Activated naive CD4-positive, alpha-beta T cell treated with anti-CD3 and anti-CD28 coated beads, Interleukin-2, amount 50 U/mL, for 24 hours (primary cell): ENCODE results near the gene GPR137C.

Experiments
- H3K27ac Mint-ChIP-seq: one replicate; pipeline ENCODE4 v1.8.0; 2021; ENCODE audit warnings: mild to moderate bottlenecking, mixed read lengths
- H3K27me3 Mint-ChIP-seq: one replicate; pipeline ENCODE4 v1.8.0; 2021; ENCODE audit warnings: mixed read lengths
- H3K36me3 Mint-ChIP-seq: one replicate; pipeline ENCODE4 v1.8.0; 2021; ENCODE audit warnings: mixed read lengths
- H3K4me1 Mint-ChIP-seq: one replicate; pipeline ENCODE4 v1.8.0; 2021; ENCODE audit warnings: mixed read lengths
- H3K4me3 Mint-ChIP-seq: one replicate; pipeline ENCODE4 v1.8.0; 2021; ENCODE audit warnings: mild to moderate bottlenecking, mixed read lengths
- H3K9me3 Mint-ChIP-seq: one replicate; pipeline ENCODE4 v1.8.0; 2021; ENCODE audit warnings: mixed read lengths

GPR137C gene

DNA sequence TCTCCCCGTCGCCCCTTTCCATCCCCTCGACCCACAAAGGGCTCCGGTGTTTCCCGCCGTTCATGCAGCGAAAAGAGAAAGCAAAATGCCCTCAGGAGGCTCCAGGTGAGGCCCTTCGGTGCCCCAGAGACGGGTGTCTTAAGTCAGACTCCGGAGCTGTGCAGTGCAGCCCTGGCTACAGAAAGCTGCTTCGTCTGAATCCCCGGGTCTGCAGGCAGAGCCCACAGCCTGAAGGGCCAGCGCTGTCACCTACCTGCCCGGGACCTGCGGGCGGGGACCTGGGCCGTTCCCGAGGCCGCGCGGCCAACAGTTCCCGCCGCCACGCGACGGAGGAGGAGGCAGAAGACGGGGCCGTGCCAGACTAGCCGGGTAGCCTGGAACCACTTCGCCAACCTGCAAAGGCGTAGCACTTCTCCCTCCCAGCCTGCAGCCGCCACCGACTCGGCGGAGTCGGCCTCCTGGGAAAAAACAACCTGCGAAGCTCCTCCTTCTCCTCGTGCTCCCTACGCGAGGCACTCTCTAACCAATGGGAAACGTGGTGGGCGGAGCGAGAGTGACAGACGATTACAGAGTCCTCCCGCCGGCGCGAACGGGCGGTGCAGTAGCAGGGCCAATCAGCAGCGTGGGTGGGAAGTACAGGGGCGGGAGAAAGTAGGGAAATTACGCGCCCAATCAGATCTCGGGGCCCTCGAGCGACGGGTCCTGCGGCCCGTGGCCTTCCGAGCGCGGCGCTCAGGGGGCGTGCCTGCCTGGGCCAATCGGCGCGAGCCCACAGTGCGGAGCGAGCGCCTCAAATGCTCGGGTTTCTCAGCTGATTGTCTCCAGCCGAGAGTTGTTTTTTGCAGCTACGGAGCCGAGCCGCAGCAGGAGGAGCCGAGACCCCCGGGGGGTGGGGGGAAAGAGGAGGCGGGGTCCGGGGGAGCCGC lies at the start of gene GPR137C, which contains the start of gene TXNDC16:
Gene GPR137C (plus strand): TSS at position 774 of the 926 bp plus-strand sequence. CDS start 312 bp downstream, outside the sequence.
Gene TXNDC16 (minus strand): TSS at position 443 of the 926 bp plus-strand sequence. CDS start 8,948 bp downstream, outside the sequence.
- Mint-ChIP-seq H3K9me3 (no peaks in the 10 kb centered on the region), H3K27me3 (peaks cover 5% of the 10 kb centered on the region), H3K27ac (peak within 1 kb of the TSS; percentile 85), H3K4me3 (peak within 1 kb of the TSS; percentile 95), H3K36me3 (no peaks in the 10 kb centered on the region), H3K4me1 (peaks cover 32% of the 10 kb centered on the region)

DNA sequence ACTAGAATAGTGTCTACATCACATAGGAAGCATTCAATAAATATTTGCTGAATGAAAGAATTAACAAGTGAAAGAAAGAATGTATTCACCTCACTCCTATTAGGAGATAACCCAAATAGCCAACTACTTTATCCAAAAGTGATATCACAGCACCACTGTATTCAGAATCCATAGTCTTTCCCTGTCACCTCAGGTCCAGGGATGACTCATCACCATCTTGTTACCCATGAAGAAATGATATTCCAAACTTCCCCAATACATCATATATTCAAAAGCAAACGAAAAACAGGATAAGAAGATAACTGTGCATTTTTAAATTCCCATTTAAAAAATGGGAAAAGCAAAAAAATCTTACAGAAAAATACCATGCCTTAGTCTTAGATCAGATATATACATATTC lies 39.4 kb upstream of the GPR137C start:
- Mint-ChIP-seq H3K36me3 (peaks cover 9% of the 10 kb centered on the region), H3K27me3 (no peaks in the 10 kb centered on the region), H3K27ac (no peak overlapping the region), H3K4me3 (no peak overlapping the region), H3K9me3 (no peaks in the 10 kb centered on the region), H3K4me1 (no peaks in the 10 kb centered on the region)

GRCh38 chr14:52514046-52514811 lies 38.4 kb upstream of the GPR137C start:
- Mint-ChIP-seq H3K27ac (no peak overlapping the region), H3K36me3 (peaks cover 5% of the 10 kb centered on the region), H3K4me1 (no peaks in the 10 kb centered on the region), H3K27me3 (no peaks in the 10 kb centered on the region), H3K9me3 (no peaks in the 10 kb centered on the region), H3K4me3 (no peak overlapping the region)

- Mint-ChIP-seq H3K4me3 (no peak overlapping the region), H3K4me1 (no peaks in the 10 kb centered on the region), H3K27me3 (no peaks in the 10 kb centered on the region), H3K9me3 (no peaks in the 10 kb centered on the region), H3K27ac (no peak overlapping the region), H3K36me3 (peaks cover 8% of the 10 kb centered on the region)
These were observed 30.6 kb upstream of the GPR137C start for GRCh38 chr14:52522033-52522432.

DNA sequence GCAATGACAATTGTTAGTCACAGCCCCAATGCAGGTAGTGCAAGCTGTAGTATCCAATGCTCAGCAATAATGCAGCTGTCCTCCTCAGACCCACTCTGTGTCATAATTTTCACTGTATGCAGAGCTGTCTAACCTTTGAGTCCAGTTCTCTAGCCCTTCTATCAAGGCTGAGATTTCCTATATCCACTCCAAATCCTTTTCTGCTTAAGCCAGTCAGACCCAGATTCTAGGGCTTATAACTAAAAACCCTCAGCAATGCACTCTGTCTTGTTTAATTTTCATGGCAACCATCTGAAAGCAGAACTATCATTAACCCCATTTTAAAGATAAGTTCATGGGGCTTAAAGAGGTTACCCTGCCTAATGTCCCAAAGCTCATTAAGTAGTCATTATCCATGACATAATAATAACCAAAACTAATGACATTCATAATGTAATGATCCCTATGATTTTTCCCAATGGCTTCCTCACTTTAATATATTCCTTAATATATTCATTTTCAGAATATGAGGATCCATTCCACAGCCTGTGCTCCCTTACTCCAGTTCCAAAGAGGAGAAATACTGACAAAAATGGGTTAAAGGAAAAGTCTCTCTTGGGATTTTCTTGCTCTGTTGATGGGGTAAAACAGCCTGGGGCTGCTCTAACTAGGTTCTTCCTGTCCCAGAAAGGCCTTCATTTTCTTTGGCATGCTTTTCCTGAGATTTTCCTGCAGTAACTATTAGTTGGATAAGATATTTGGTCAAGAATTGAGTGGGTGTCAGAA lies 29.9 kb upstream of the GPR137C start:
- peaks cover 8% of the 10 kb centered on the region for H3K36me3 Mint-ChIP-seq
- H3K27ac Mint-ChIP-seq: no peak overlapping the region
- no peaks in the 10 kb centered on the region for H3K4me1 Mint-ChIP-seq
- H3K4me3 Mint-ChIP-seq: no peak overlapping the region
- no peaks in the 10 kb centered on the region for H3K9me3 Mint-ChIP-seq
- no peaks in the 10 kb centered on the region for H3K27me3 Mint-ChIP-seq

- H3K4me3 Mint-ChIP-seq: no peak overlapping the region
- H3K9me3 Mint-ChIP-seq: no peaks in the 10 kb centered on the region
These were observed 25.6 kb upstream of the GPR137C start for GRCh38 chr14:52527052-52527451.

GRCh38 chr14:52531481-52531880 lies 21.2 kb upstream of the GPR137C start:
- peaks cover 9% of the 10 kb centered on the region for H3K36me3 Mint-ChIP-seq
- H3K9me3 Mint-ChIP-seq: no peaks in the 10 kb centered on the region
- H3K27me3 Mint-ChIP-seq: no peaks in the 10 kb centered on the region
- H3K27ac Mint-ChIP-seq: no peak overlapping the region
- H3K4me3 Mint-ChIP-seq: no peak overlapping the region
- no peaks in the 10 kb centered on the region for H3K4me1 Mint-ChIP-seq

More at GRCh38 chr14:52527052-52527451, 25.6 kb upstream of the GPR137C start:
- Mint-ChIP-seq H3K27ac (no peak overlapping the region), H3K4me1 (no peaks in the 10 kb centered on the region), H3K27me3 (no peaks in the 10 kb centered on the region), H3K36me3 (peaks cover 8% of the 10 kb centered on the region)

DNA sequence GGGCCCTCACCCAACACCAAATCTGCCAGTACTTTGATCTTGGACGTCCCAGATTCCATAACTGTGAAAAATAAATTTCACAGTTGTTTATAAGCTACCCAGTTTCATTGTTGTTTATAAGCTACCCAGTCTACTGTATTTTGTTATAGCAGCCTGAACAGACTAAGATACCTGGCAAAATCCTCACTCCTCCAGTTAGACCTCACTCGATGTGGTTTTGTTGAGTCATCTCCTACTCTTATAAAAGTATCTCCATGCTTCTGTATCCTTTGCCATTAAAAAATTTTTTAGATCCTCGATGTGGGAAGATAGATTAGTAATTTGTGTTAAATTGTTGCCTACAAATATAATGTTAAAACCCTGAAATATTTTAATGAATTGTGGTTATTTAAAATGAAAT lies 16.4 kb upstream of the GPR137C start:
- peaks cover 8% of the 10 kb centered on the region for H3K4me1 Mint-ChIP-seq
- peaks cover 16% of the 10 kb centered on the region for H3K36me3 Mint-ChIP-seq
- no peak overlapping the region for H3K27ac Mint-ChIP-seq
- H3K27me3 Mint-ChIP-seq: no peaks in the 10 kb centered on the region
- no peaks in the 10 kb centered on the region for H3K9me3 Mint-ChIP-seq
- no peak overlapping the region for H3K4me3 Mint-ChIP-seq

DNA sequence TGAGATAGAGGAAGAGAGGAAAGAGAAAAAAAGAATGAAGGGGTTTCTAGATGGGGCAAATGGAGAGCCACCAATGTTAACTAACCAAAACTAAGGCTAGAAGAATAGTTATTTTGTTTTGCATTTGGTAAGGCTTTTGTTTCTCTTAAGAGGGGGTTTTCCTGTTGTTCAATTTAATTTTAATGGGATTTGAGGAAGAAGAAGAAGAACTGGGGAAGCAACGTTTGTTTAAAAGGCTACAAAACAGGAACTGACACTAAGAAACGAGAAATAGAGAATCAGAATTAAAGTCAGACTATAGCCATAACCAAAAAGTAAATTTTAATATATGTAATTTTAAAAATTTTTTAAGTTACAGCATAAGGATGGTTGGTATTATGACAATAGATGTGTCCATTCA lies 14.0 kb upstream of the GPR137C start:
- Mint-ChIP-seq H3K27ac (no peak overlapping the region), H3K9me3 (no peaks in the 10 kb centered on the region), H3K4me1 (peaks cover 8% of the 10 kb centered on the region), H3K36me3 (peaks cover 19% of the 10 kb centered on the region), H3K27me3 (no peaks in the 10 kb centered on the region), H3K4me3 (no peak overlapping the region)

GRCh38 chr14:52545584-52546317 lies 6.9 kb upstream of the GPR137C start:
- H3K36me3 Mint-ChIP-seq: peaks cover 3% of the 10 kb centered on the region
- no peaks in the 10 kb centered on the region for H3K27me3 Mint-ChIP-seq
- no peak overlapping the region for H3K27ac Mint-ChIP-seq
- no peak overlapping the region for H3K4me3 Mint-ChIP-seq
- H3K4me1 Mint-ChIP-seq: peaks cover 21% of the 10 kb centered on the region
- no peaks in the 10 kb centered on the region for H3K9me3 Mint-ChIP-seq

GRCh38 chr14:52546318-52546670 lies 6.3 kb upstream of the GPR137C start:
- no peaks in the 10 kb centered on the region for H3K27me3 Mint-ChIP-seq
- no peak overlapping the region for H3K27ac Mint-ChIP-seq

DNA sequence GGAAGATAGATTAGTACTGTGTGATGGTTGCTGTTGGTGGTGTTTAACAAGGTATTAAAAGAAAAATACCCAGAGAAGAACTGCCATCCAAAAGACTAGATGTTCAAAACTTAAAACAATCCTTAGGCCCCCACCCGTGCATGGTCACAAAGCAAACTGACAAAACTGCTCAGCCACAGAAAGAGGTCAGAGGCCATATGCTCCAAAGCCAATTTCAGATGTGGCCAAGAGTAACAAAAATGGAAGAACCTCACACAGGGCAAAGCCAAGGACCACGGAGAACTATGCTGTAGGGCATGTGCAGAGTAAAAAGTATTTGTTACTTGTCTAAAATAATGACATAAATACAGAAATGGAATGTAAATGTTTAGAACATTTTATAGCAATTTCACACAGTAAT lies 5.6 kb upstream of the GPR137C start:
- Mint-ChIP-seq H3K27ac (no peak overlapping the region), H3K4me1 (peaks cover 34% of the 10 kb centered on the region), H3K4me3 (no peak overlapping the region), H3K36me3 (peaks cover 3% of the 10 kb centered on the region), H3K27me3 (no peaks in the 10 kb centered on the region), H3K9me3 (no peaks in the 10 kb centered on the region)

More at GRCh38 chr14:52546318-52546670, 6.3 kb upstream of the GPR137C start:
- no peak overlapping the region for H3K4me3 Mint-ChIP-seq
- no peaks in the 10 kb centered on the region for H3K9me3 Mint-ChIP-seq
- H3K4me1 Mint-ChIP-seq: peaks cover 27% of the 10 kb centered on the region
- H3K36me3 Mint-ChIP-seq: peaks cover 3% of the 10 kb centered on the region

GRCh38 chr14:52547526-52547925 lies 5.1 kb upstream of the GPR137C start:
- no peaks in the 10 kb centered on the region for H3K27me3 Mint-ChIP-seq
- H3K4me3 Mint-ChIP-seq: no peak overlapping the region
- no peak overlapping the region for H3K27ac Mint-ChIP-seq
- H3K36me3 Mint-ChIP-seq: peaks cover 2% of the 10 kb centered on the region
- H3K9me3 Mint-ChIP-seq: no peaks in the 10 kb centered on the region
- peaks cover 34% of the 10 kb centered on the region for H3K4me1 Mint-ChIP-seq

GRCh38 chr14:52550661-52551060 lies 2.0 kb upstream of the GPR137C start:
- Mint-ChIP-seq H3K9me3 (no peaks in the 10 kb centered on the region), H3K4me3 (peak overlapping the region; percentile 16), H3K27me3 (peaks cover 4% of the 10 kb centered on the region), H3K4me1 (peaks cover 40% of the 10 kb centered on the region), H3K27ac (no peak overlapping the region), H3K36me3 (no peaks in the 10 kb centered on the region)

DNA sequence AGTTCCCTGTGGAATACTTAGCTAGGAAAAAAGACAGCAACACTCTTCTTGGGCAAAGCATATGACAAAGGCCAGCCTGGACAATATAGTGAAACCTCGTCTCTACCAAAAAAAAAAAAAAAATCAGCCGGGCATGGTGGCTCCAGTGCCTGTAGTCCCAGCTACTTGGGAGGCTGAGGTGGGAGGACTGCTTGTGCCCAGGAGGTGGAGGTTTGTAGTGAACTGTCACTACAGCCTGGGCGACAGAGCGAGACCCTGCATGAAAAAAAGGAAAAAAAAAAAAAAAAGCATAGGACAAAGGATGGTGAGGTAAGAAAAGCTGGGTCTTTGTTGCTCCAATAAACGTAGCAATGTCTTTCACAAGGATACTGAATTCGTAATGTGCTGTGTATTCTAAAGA lies 1.4 kb upstream of the GPR137C start:
- H3K4me3 Mint-ChIP-seq: peak overlapping the region; percentile 95

More for the DNA sequence above, 1.4 kb upstream of the GPR137C start:
- peaks cover 35% of the 10 kb centered on the region for H3K4me1 Mint-ChIP-seq
- no peak overlapping the region for H3K27ac Mint-ChIP-seq
- no peaks in the 10 kb centered on the region for H3K36me3 Mint-ChIP-seq
- H3K27me3 Mint-ChIP-seq: peaks cover 4% of the 10 kb centered on the region
- H3K9me3 Mint-ChIP-seq: no peaks in the 10 kb centered on the region
